Fibroblast of lung (primary cell): ENCODE data around the gene COL18A1.

Source experiments
- EZH2 ChIP-seq: IDR thresholded peaks from 2 replicates; pipeline ENCODE4 v1.5.1; 2012; ENCODE audit warnings: low read length, control low read depth, mild to moderate bottlenecking; ENCODE audit errors: missing control alignments
- TF ChIP-seq, protein P1 (sequence below), 2 donors: IDR thresholded peaks in 1 of 2; conservative IDR thresholded peaks in 1 of 2; 1 replicate in 1 of 2; 2 replicates in 1 of 2; pipeline ENCODE4 v1.5.1; 2011 to 2012; ENCODE audit warnings: low read length in 2 of 2, control low read depth in 1 of 2, inconsistent platforms in 1 of 2, low read depth in 1 of 2, mild to moderate bottlenecking in 1 of 2

- TF ChIP-seq, protein P1, sequence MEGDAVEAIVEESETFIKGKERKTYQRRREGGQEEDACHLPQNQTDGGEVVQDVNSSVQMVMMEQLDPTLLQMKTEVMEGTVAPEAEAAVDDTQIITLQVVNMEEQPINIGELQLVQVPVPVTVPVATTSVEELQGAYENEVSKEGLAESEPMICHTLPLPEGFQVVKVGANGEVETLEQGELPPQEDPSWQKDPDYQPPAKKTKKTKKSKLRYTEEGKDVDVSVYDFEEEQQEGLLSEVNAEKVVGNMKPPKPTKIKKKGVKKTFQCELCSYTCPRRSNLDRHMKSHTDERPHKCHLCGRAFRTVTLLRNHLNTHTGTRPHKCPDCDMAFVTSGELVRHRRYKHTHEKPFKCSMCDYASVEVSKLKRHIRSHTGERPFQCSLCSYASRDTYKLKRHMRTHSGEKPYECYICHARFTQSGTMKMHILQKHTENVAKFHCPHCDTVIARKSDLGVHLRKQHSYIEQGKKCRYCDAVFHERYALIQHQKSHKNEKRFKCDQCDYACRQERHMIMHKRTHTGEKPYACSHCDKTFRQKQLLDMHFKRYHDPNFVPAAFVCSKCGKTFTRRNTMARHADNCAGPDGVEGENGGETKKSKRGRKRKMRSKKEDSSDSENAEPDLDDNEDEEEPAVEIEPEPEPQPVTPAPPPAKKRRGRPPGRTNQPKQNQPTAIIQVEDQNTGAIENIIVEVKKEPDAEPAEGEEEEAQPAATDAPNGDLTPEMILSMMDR (conservative IDR thresholded peaks at IDR 0.05 in 1 of 2, IDR thresholded peaks at IDR 0.05 in 1 of 2; ENCODE audit: low read depth in 1 of 2, low read length in 2 of 2): no peak
- TF ChIP-seq EZH2: no peak
Observed at GRCh38 chr21:45427331-45428271, 22.6 kb downstream of the COL18A1 start.
